Adrenal gland (tissue), 12 donors: ENCODE results near the gene SVEP1. TPM values are rescaled to one million over a fixed set of nuclear protein-coding genes. Genes with fewer than 3 reads are reported as not detected.

Source experiments
- DNase-seq, 7 donors: peaks; one replicate each; pipeline ENCODE4 v3.0.0-alpha.2; 2019 to 2020
- H3K27ac ChIP-seq, 5 donors: fragments of 200-600 bp; sonication (generic) in 4 of 5; 1 replicate in 3 of 5; 2 replicates in 2 of 5; pipeline versions ENCODE4 v1.5.1 to v1.8.0; 2016 to 2020; ENCODE audit warnings: mild to moderate bottlenecking in 1 of 5
- H3K27me3 ChIP-seq: fragments of 200-600 bp; 2 replicates; pipeline ENCODE4 v1.8.0; 2021
- H3K36me3 ChIP-seq, 2 donors: fragments of 200-600 bp; replicated peaks in 1 of 2; 1 replicate in 1 of 2; 2 replicates in 1 of 2; pipeline versions ENCODE4 v1.5.1 to v1.8.0; 2018 to 2022
- H3K4me1 ChIP-seq, 2 donors: fragments of 200-600 bp; replicated peaks in 1 of 2; 1 replicate in 1 of 2; 2 replicates in 1 of 2; pipeline versions ENCODE4 v1.5.1 to v1.8.0; 2018 to 2021
- H3K4me3 ChIP-seq, 4 donors: fragments of 200-600 bp; sonication (generic) in 3 of 4; one replicate each; pipeline ENCODE4 v1.5.1; 2016 to 2018
- H3K9me3 ChIP-seq, 3 donors: fragments of 200-600 bp; sonication (generic) in 1 of 3; replicated peaks in 1 of 3; 1 replicate in 2 of 3; 2 replicates in 1 of 3; pipeline versions ENCODE4 v1.5.1 to v1.8.0; 2016 to 2021
- POLR2A ChIP-seq, 2 donors: fragments of 450-650 bp; IDR thresholded peaks; one replicate each; pipeline ENCODE4 v1.6.1; 2017; ENCODE audit warnings: antibody characterized with exemption in 2 of 2, mild to moderate bottlenecking in 2 of 2, moderate library complexity in 1 of 2
- WGBS, 4 donors: extraction: QIAGEN DNeasy Blood & Tissue Kit in 2 of 4; methylation state at CpG; one replicate each; pipeline versions ENCODE4 v1.1.5 to v1.1.7; 2013 to 2017; 5-methylcytosine and 5-hydroxymethylcytosine counted together
- intact Hi-C, 2 donors: fragments of 100-400 bp; cut with DNase I; formaldehyde crosslinking; loops; one replicate each; pipeline versions ENCODE4 v1.14.1 to v1.15.0; 2022 to 2023
- polyA plus RNA-seq, 3 donors: library from polyadenylated mRNA; stranded (reverse); fragments of 200-250 nt in 2 of 3; fragments of 350-450 nt in 1 of 3; fragmentation: Illumina TruSeq in 1 of 3; extraction: RNeasy Lipid Tissue Mini Kit (QIAGEN cat#74804) in 1 of 3; gene quantifications; one replicate each; pipeline ENCODE4 v1.2.3, GENCODE V29; 2013 to 2014
- total RNA-seq, 9 donors: library from RNA; depleted of rRNA in 4 of 9; stranded (reverse); fragments of >200 nt in 4 of 9; fragments of 120-200 nt in 1 of 9; fragmentation: NEBNext Ultra II Directional in 1 of 9; extraction: Animal tissue kit (Norgen Biotek cat#: 25700) in 1 of 9; gene quantifications; one replicate each; pipeline versions ENCODE4 v1.1.0 to v1.2.4, GENCODE V29; 2013 to 2023
- TF ChIP-seq, protein P1 (sequence below), 6 experiments: fragments of 450-650 bp in 4 of 6; fragments of 200-600 bp in 2 of 6; sonication (generic) in 1 of 6; IDR thresholded peaks; 1 replicate in 5 of 6; 2 replicates in 1 of 6; pipeline versions ENCODE4 v1.5.1 to v1.8.0; 2016 to 2021; ENCODE audit warnings: antibody characterized with exemption in 6 of 6, mild to moderate bottlenecking in 2 of 6, moderate library complexity in 1 of 6
- donor health status: healthy with polysubstance abuse.
- donor health status: Bipolar disorder and iron deficiency.
- donor health status: DM: yes; HTN: yes; CAD: no.
- donor health status: DM: no; HTN: no; CAD: no.
- donor health status: DM: no; HTN: no; CAD: no.
- donor health status: DM: yes; HTN: yes; CAD: no.

The SVEP1 gene
- total and polyA plus RNA-seq, 12 donors = 2.2 to 45.3 (median 23.0) TPM

DNA sequence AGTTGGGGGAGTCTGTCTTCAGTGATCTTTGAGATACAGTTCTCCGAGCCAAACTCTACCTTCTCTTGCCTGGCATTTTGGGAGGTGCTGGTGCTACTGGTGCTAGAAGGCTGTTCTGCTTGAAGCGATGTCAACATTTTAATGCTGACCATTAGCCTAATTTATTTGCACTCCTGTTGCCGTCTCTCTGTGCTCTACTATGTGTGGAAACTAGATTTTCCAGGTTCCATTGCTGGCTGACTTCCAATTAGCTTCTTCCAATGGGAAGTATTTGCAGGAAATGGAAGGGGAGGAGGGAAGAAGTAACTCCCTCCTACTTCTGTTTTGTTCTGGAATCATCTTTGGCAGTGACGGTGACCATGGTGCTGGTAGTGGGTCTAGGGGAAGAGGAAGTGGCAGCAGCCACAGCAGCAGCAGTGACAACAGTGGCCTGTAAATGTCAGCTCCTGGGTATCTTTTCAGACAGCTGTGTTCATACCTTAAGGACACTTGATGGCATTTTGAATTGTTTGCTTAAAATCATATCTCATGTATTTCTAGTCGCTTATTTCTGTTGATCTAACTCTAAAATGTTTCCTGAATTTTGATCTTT lies 249.8 kb downstream of the SVEP1 start:
- 63 to 78% (median 74%) methylated on average over 5 of the region's 5 CpGs for WGBS, 4 donors
- H3K36me3 ChIP-seq = no peaks in the 10 kb centered on the region
- intact Hi-C loops = no loop called here
- no peaks in the 10 kb centered on the region for H3K27me3 ChIP-seq
- no peak overlapping the region for H3K27ac ChIP-seq
- TF ChIP-seq, protein P1, sequence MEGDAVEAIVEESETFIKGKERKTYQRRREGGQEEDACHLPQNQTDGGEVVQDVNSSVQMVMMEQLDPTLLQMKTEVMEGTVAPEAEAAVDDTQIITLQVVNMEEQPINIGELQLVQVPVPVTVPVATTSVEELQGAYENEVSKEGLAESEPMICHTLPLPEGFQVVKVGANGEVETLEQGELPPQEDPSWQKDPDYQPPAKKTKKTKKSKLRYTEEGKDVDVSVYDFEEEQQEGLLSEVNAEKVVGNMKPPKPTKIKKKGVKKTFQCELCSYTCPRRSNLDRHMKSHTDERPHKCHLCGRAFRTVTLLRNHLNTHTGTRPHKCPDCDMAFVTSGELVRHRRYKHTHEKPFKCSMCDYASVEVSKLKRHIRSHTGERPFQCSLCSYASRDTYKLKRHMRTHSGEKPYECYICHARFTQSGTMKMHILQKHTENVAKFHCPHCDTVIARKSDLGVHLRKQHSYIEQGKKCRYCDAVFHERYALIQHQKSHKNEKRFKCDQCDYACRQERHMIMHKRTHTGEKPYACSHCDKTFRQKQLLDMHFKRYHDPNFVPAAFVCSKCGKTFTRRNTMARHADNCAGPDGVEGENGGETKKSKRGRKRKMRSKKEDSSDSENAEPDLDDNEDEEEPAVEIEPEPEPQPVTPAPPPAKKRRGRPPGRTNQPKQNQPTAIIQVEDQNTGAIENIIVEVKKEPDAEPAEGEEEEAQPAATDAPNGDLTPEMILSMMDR (IDR thresholded peaks at IDR 0.05) = no peak
- TF ChIP-seq POLR2A (IDR thresholded peaks at IDR 0.05) = no peak
- H3K4me1 ChIP-seq = no peaks in the 10 kb centered on the region
- no peak for DNase-seq
- H3K4me3 ChIP-seq = no peak overlapping the region
- no peaks in the 10 kb centered on the region for H3K9me3 ChIP-seq

DNA sequence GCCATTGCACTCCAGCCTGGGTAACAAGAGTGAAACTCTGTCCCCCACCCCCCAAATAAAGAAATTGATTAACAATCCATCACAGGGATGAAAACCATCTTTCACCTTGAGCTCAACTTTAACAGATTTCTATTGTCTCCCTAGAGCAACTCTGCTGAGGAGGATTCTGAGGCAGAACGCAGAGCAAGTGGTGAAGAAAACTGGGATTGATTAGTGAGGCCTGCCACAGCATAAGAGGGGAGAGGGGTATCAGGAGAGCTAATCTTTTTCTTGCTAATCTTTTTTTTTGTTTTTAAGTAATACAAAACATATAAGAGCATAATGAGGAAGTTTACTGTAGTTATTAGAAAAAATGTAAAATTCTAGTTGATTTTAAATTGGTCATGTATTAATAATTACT lies 250.8 kb downstream of the SVEP1 start:
- intact Hi-C loops = no loop called here
- WGBS, 4 donors = 80 to 97% (median 86%) methylated on average over 1 of the region's 1 CpG
- no peak overlapping the region for H3K4me3 ChIP-seq
- H3K27me3 ChIP-seq = no peaks in the 10 kb centered on the region
- TF ChIP-seq, protein P1 (IDR thresholded peaks at IDR 0.05) = no peak
- no peak for TF ChIP-seq POLR2A (IDR thresholded peaks at IDR 0.05)
- H3K9me3 ChIP-seq = no peaks in the 10 kb centered on the region
- no peaks in the 10 kb centered on the region for H3K4me1 ChIP-seq
- no peak overlapping the region for H3K27ac ChIP-seq
- H3K36me3 ChIP-seq = no peaks in the 10 kb centered on the region
- DNase-seq = no peak

DNA sequence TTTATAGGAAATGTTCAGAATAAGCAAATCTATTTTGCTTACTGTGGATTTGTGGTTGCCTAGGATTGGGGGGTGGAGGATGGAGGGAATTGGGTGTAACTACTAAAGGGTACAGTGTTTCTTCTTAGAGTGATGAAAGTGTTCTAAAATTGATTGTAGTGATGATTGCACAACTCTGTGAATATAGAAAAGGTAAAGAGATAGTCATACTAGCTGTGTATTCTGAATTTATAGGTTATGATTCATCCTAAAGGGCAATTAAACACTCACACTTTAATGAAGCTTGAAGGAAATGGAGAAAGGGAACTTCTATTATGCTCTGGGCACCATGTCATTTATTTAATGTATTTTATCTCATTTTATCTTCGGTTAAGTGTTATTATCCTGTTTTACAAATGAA lies 251.8 kb downstream of the SVEP1 start:
- 75 to 93% (median 85%) methylated on average over 1 of the region's 1 CpG for WGBS, 4 donors
- no peak overlapping the region for H3K4me3 ChIP-seq
- no peaks in the 10 kb centered on the region for H3K9me3 ChIP-seq
- H3K27me3 ChIP-seq = no peaks in the 10 kb centered on the region
- intact Hi-C loops = no loop called here
- H3K27ac ChIP-seq = no peak overlapping the region
- TF ChIP-seq, protein P1 (IDR thresholded peaks at IDR 0.05) = no peak
- no peak for TF ChIP-seq POLR2A (IDR thresholded peaks at IDR 0.05)
- no peak for DNase-seq
- no peaks in the 10 kb centered on the region for H3K36me3 ChIP-seq
- H3K4me1 ChIP-seq = no peaks in the 10 kb centered on the region

DNA sequence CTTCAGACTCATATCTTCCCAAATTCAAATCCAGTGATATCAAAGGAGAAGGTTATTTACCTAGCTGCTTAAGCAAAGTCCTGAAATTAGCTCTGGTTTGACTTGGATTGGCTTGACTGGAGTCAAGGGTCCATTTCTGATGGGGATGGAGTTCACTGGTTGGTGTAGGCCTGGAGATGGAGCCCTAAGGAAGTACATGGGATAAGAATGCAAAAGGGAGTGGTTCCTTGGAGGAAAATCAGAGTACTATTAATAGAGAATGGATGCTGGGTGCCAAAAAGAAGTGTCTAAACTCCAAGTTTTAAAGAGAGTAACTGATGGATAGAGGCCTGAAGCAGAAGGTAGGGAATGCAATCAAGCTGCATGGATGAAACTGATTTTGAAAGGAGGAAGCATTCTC lies 255.7 kb downstream of the SVEP1 start:
- Histone ChIP-seq H3K27me3 (no peaks in the 10 kb centered on the region), H3K4me3 (no peak overlapping the region), H3K4me1 (no peaks in the 10 kb centered on the region), H3K36me3 (no peaks in the 10 kb centered on the region), H3K27ac (no peak overlapping the region), H3K9me3 (no peaks in the 10 kb centered on the region)
- intact Hi-C loops = no loop called here
- TF ChIP-seq, protein P1 (IDR thresholded peaks at IDR 0.05) = no peak
- no peak for TF ChIP-seq POLR2A (IDR thresholded peaks at IDR 0.05)
- no peak for DNase-seq
